DND-41 (cell line): ENCODE measurements around the gene CCDC110.

ENCODE experiments used
- ATAC-seq: fragments of 200-7000 bp; cut with Tn5 transposase; 3 replicates; pipeline ENCODE4 v1.9.1; 2021; ENCODE audit warnings: low read depth; ENCODE audit not compliant: insufficient read depth
- DNase-seq: peaks from one replicate; pipeline ENCODE4 v3.0.0-alpha.2; 2020
- H2AFZ ChIP-seq: 2 replicates; pipeline ENCODE4 v1.6.0; 2012; ENCODE audit warnings: low read depth, low read length
- H3K27ac ChIP-seq: 2 replicates; pipeline ENCODE4 v1.5.1; 2012; ENCODE audit warnings: low read length, inconsistent platforms
- H3K27me3 ChIP-seq: fragments of 200-600 bp; sonication (generic); 2 replicates; pipeline ENCODE4 v1.6.0; 2012; ENCODE audit warnings: low read length, mild to moderate bottlenecking, inconsistent platforms; ENCODE audit not compliant: insufficient read depth, poor library complexity
- H3K36me3 ChIP-seq: 2 replicates; pipeline ENCODE4 v1.5.1; 2012; ENCODE audit warnings: low read length, inconsistent platforms; ENCODE audit not compliant: insufficient read depth
- H3K4me1 ChIP-seq: 2 replicates; pipeline ENCODE4 v1.5.1; 2012; ENCODE audit warnings: mild to moderate bottlenecking, low read length; ENCODE audit not compliant: insufficient read depth
- H3K4me2 ChIP-seq: 2 replicates; pipeline ENCODE4 v1.6.0; 2012; ENCODE audit warnings: mild to moderate bottlenecking, moderate library complexity, low read length, inconsistent platforms; ENCODE audit not compliant: insufficient read depth
- H3K4me3 ChIP-seq, 2 experiments: fragments of 200-600 bp in 1 of 2; shearing (Covaris generic) in 1 of 2; 2 replicates each; pipeline ENCODE4 v1.5.1; 2012 to 2016; ENCODE audit warnings: inconsistent platforms in 2 of 2, low read length in 2 of 2, mild to moderate bottlenecking in 2 of 2, low read depth in 1 of 2, moderate library complexity in 1 of 2
- H3K79me2 ChIP-seq: 2 replicates; pipeline ENCODE4 v1.6.0; 2012; ENCODE audit warnings: low read length, inconsistent platforms; ENCODE audit not compliant: insufficient read depth
- H3K9ac ChIP-seq: 2 replicates; pipeline ENCODE4 v1.6.0; 2012; ENCODE audit warnings: low read depth, mild to moderate bottlenecking, inconsistent platforms, low read length, moderate library complexity
- H3K9me3 ChIP-seq: 2 replicates; pipeline ENCODE4 v1.5.1; 2012; ENCODE audit warnings: low read length, moderate library complexity, mild to moderate bottlenecking, inconsistent platforms; ENCODE audit not compliant: insufficient read depth, severe bottlenecking
- H4K20me1 ChIP-seq: 2 replicates; pipeline ENCODE4 v1.6.0; 2012; ENCODE audit warnings: low read length; ENCODE audit not compliant: insufficient read depth
- EZH2 ChIP-seq: IDR thresholded peaks from 3 replicates; pipeline ENCODE4 v1.6.1; 2012; ENCODE audit warnings: borderline replicate concordance, low read depth, mild to moderate bottlenecking, moderate library complexity, low read length, inconsistent platforms; ENCODE audit not compliant: severe bottlenecking
- TF ChIP-seq, protein P1 (sequence below): IDR thresholded peaks from 2 replicates; pipeline ENCODE4 v1.5.1; 2012; ENCODE audit warnings: borderline replicate concordance, low read length, moderate library complexity, mild to moderate bottlenecking; ENCODE audit not compliant: poor library complexity, severe bottlenecking; ENCODE audit errors: extremely low read depth

The CCDC110 gene

DNA sequence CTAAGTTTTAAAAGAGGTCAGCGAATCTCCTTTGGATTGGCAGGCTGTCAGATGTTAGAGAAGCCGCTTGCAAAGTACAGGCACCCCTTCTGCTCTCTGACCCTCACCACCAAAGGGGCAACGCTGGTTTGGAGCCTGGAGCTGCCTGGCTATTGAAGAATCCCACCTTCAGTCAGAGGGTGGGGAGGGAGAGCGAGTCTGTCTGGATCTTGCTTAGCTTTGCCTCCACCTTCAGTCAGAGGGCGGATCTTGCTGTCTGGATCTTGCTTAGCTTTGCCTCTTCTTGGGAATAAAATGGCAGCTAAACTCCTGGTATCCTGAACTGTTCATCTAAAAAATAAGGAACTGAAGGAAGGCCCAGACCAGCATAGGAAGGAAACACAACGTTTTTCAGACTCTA, 7.3 kb downstream of the CCDC110 start:
- no peak overlapping the region for H3K9ac ChIP-seq
- H3K79me2 ChIP-seq = no peaks in the 10 kb centered on the region
- H4K20me1 ChIP-seq = no peaks in the 10 kb centered on the region
- H2AFZ ChIP-seq = no peak overlapping the region
- H3K4me1 ChIP-seq = no peaks in the 10 kb centered on the region
- H3K4me3 ChIP-seq = no peak overlapping the region
- TF ChIP-seq EZH2 = no peak
- TF ChIP-seq, protein P1, sequence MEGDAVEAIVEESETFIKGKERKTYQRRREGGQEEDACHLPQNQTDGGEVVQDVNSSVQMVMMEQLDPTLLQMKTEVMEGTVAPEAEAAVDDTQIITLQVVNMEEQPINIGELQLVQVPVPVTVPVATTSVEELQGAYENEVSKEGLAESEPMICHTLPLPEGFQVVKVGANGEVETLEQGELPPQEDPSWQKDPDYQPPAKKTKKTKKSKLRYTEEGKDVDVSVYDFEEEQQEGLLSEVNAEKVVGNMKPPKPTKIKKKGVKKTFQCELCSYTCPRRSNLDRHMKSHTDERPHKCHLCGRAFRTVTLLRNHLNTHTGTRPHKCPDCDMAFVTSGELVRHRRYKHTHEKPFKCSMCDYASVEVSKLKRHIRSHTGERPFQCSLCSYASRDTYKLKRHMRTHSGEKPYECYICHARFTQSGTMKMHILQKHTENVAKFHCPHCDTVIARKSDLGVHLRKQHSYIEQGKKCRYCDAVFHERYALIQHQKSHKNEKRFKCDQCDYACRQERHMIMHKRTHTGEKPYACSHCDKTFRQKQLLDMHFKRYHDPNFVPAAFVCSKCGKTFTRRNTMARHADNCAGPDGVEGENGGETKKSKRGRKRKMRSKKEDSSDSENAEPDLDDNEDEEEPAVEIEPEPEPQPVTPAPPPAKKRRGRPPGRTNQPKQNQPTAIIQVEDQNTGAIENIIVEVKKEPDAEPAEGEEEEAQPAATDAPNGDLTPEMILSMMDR = no peak
- no peak overlapping the region for H3K4me2 ChIP-seq
- H3K27ac ChIP-seq = no peak overlapping the region
- peaks cover 10% of the 10 kb centered on the region for H3K27me3 ChIP-seq
- DNase-seq = no peak
- no peaks in the 10 kb centered on the region for H3K9me3 ChIP-seq
- no peaks in the 10 kb centered on the region for H3K36me3 ChIP-seq
- no peak for ATAC-seq

DNA sequence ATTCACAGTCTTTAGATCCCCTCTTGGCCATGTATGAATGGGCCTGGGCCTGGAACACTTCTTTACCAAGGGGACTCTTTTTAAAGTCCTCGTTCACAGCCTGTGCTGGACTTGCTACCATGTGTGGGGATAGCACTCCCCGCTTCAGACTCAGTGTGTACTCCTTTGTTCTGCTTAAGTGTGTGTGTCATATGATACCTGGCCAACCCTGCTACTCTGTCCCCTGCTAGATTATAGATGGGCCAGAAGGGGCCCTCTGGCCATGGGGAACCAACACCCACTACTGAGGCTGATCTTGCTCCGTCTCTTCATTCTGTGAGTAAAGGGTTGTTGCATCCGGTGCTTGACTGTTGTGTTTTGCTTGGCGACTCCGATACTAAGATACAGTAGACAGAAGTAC, 8.0 kb downstream of the CCDC110 start:
- no peaks in the 10 kb centered on the region for H3K79me2 ChIP-seq
- ATAC-seq (no peak), DNase-seq (no peak)
- no peaks in the 10 kb centered on the region for H4K20me1 ChIP-seq
- TF ChIP-seq, protein P1 = no peak
- TF ChIP-seq EZH2 = no peak
- H3K9me3 ChIP-seq = no peaks in the 10 kb centered on the region
- no peak overlapping the region for H3K4me2 ChIP-seq
- H2AFZ ChIP-seq = no peak overlapping the region
- no peak overlapping the region for H3K4me3 ChIP-seq
- no peaks in the 10 kb centered on the region for H3K36me3 ChIP-seq
- H3K27ac ChIP-seq = no peak overlapping the region
- no peaks in the 10 kb centered on the region for H3K4me1 ChIP-seq
- H3K27me3 ChIP-seq = peaks cover 10% of the 10 kb centered on the region
- H3K9ac ChIP-seq = no peak overlapping the region

DNA sequence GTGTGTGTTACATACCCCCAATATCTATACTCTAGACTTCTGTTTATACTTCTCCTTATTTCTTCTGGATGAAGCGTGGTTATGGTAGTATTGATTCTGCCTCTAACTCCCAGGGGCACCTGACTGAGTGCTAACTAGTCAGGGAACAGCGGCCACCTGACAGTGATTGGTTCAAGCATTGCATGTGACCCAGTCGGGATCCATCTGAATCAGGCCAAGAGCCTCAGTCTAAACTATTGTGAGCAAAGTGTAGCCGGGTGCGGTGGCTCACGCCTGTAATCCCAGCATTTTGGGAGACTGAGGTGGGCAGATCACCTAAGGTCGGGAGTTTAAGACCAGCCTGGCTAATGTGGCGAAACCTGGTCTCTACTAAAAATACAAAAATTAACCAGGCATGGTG, 10.0 kb downstream of the CCDC110 start:
- no peaks in the 10 kb centered on the region for H4K20me1 ChIP-seq
- peaks cover 15% of the 10 kb centered on the region for H3K27me3 ChIP-seq
- no peaks in the 10 kb centered on the region for H3K9me3 ChIP-seq
- H3K79me2 ChIP-seq = no peaks in the 10 kb centered on the region
- no peak overlapping the region for H2AFZ ChIP-seq
- no peaks in the 10 kb centered on the region for H3K4me1 ChIP-seq
- DNase-seq (no peak), ATAC-seq (no peak)
- no peak overlapping the region for H3K27ac ChIP-seq
- no peak overlapping the region for H3K9ac ChIP-seq
- TF ChIP-seq EZH2 = no peak
- TF ChIP-seq, protein P1 = no peak
- no peak overlapping the region for H3K4me3 ChIP-seq
- H3K36me3 ChIP-seq = no peaks in the 10 kb centered on the region
- H3K4me2 ChIP-seq = no peak overlapping the region

GRCh38 chr4:185457136-185457535, 14.4 kb downstream of the CCDC110 start:
- TF ChIP-seq, protein P1 = no peak
- no peak for TF ChIP-seq EZH2
- no peak overlapping the region for H3K4me3 ChIP-seq
- DNase-seq (no peak), ATAC-seq (no peak)
- no peaks in the 10 kb centered on the region for H4K20me1 ChIP-seq
- H3K4me2 ChIP-seq = no peak overlapping the region
- no peak overlapping the region for H2AFZ ChIP-seq
- H3K27ac ChIP-seq = no peak overlapping the region
- H3K36me3 ChIP-seq = no peaks in the 10 kb centered on the region
- peaks cover 8% of the 10 kb centered on the region for H3K27me3 ChIP-seq
- no peak overlapping the region for H3K9ac ChIP-seq
- no peaks in the 10 kb centered on the region for H3K4me1 ChIP-seq
- H3K79me2 ChIP-seq = no peaks in the 10 kb centered on the region
- H3K9me3 ChIP-seq = no peaks in the 10 kb centered on the region
